H1 (cell line): Measurements from ENCODE around the gene SLC2A11.
A peak's percentile ranks its signal among the peaks of the same experiment; 100 is the strongest.

Experiments
- ASH2L ChIP-seq: fragments of 200-600, 300-600 bp; sonication (generic); IDR thresholded peaks from one replicate; pipeline ENCODE4 v1.7.1; 2017; ENCODE audit warnings: low read length
- BACH1 ChIP-seq: IDR thresholded peaks from 2 replicates; pipeline ENCODE4 v1.6.1; 2012; ENCODE audit warnings: low read length, improper control_type of control experiment
- CHD1 ChIP-seq: IDR thresholded peaks from 2 replicates; pipeline ENCODE4 v1.6.1; 2012; ENCODE audit warnings: low read depth, low read length, improper control_type of control experiment
- CTCF ChIP-seq, 3 experiments: IDR thresholded peaks; 1 replicate in 2 of 3; 2 replicates in 1 of 3; pipeline versions ENCODE4 v1.5.1 to v1.6.1; 2011; ENCODE audit warnings: low read length in 3 of 3, mild to moderate bottlenecking in 3 of 3, inconsistent platforms in 2 of 3, low read depth in 1 of 3, moderate library complexity in 1 of 3; ENCODE audit not compliant: insufficient read depth in 1 of 3; ENCODE audit errors: control extremely low read depth in 1 of 3
- EZH2 ChIP-seq: fragments of 200-600 bp; sonication (generic); IDR thresholded peaks from 2 replicates; pipeline ENCODE4 v1.7.1; 2012; ENCODE audit warnings: low read depth, mild to moderate bottlenecking, moderate library complexity, low read length, inconsistent platforms; ENCODE audit not compliant: severe bottlenecking
- JUND ChIP-seq: IDR thresholded peaks from 2 replicates; pipeline ENCODE4 v1.6.1; 2011; ENCODE audit warnings: mild to moderate bottlenecking, improper control_type of control experiment, low read length
- MAFK ChIP-seq: IDR thresholded peaks from 2 replicates; pipeline ENCODE4 v1.6.1; 2012; ENCODE audit warnings: low read depth, mild to moderate bottlenecking, improper control_type of control experiment, low read length
- POLR2A ChIP-seq, 2 experiments: IDR thresholded peaks; 1 replicate in 1 of 2; 2 replicates in 1 of 2; pipeline ENCODE4 v1.6.1; 2011; ENCODE audit warnings: low read depth in 2 of 2, low read length in 2 of 2, mild to moderate bottlenecking in 2 of 2; ENCODE audit errors: control extremely low read depth in 1 of 2
- POLR2AphosphoS5 ChIP-seq: IDR thresholded peaks from 2 replicates; pipeline ENCODE4 v1.6.1; 2011; ENCODE audit warnings: low read depth, low read length
- TAF1 ChIP-seq: IDR thresholded peaks from 2 replicates; pipeline ENCODE4 v1.6.1; 2011; ENCODE audit warnings: mild to moderate bottlenecking, low read depth, low read length
- YY1 ChIP-seq: IDR thresholded peaks from 2 replicates; pipeline ENCODE4 v1.6.1; 2011; ENCODE audit warnings: low read depth, mild to moderate bottlenecking, low read length

DNA sequence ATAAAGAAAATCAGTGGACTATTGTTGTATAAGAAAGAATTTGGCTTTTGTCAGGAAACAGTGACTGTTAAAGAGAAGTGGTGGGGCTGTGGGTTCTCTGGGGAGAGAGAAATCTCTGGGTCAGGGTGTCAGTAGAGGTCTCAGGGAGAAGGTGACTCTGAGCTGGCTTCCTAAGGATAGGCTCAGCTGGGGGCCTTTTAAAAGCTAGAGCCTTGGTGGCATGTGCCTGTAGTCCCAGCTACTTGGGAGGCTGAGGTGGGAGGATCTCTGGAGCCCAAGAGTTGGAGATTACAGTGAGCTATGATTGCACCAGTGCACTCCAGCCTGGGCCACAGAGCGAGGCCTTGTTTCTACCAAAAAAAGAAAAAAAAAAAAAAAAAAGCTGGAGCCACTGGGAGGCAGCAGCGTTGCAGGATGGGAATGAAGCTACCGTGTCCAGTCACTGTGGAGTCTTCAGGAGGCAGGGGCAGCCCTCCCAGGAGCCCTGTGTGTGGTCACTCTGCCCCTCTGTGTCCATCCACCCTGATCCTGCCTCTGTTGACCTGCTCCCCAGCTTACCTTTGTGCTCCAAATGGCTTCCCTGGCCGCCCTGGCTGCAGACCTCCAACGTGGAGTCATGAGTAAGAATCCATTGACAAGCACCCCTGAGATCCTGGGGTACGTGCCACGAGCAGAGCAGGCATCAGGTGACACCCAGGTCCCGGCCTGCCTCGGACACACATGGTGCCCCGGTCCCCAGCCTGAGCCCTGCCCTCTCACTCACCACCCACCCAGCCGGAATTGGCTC lies 31.1 kb downstream of the SLC2A11 start:
- TF ChIP-seq POLR2A (IDR thresholded peaks at IDR 0.05; ENCODE audit: control extremely low read depth in 1 of 2, low read depth in 2 of 2, low read length in 2 of 2) (no peak), CHD1 (no peak), YY1 (no peak), POLR2AphosphoS5 (no peak), EZH2 (no peak), ASH2L (no peak), CTCF (IDR thresholded peaks at IDR 0.05; ENCODE audit: control extremely low read depth in 1 of 3, insufficient read depth in 1 of 3, low read depth in 1 of 3, low read length in 3 of 3) (peak in 2 of 3 experiments; percentile 9 to 44; a peak in 3 of 4 replicates), JUND (no peak), BACH1 (no peak), MAFK (no peak), TAF1 (no peak)
